HEK293T (cell line): ENCODE data around the gene IL1R2.
A peak's percentile ranks its signal among the peaks of the same experiment; 100 is the strongest.

Source experiments
- CTCF ChIA-PET: fragments of 350-600 bp; formaldehyde crosslinking; extraction: SDS; loops from one replicate; lab custom pipeline; 2021; ENCODE audit warnings: antibody characterized with exemption, inconsistent platforms; lab: Yijun Ruan, JAX
- POLR2A ChIA-PET: fragments of 350-600 bp; formaldehyde crosslinking; extraction: SDS; loops from one replicate; lab custom pipeline; 2020; ENCODE audit warnings: antibody characterized with exemption, inconsistent platforms; lab: Yijun Ruan, JAX
- DNase-seq: peaks from one replicate; pipeline ENCODE4 v3.0.0; 2012; ENCODE audit warnings: mixed read lengths; ENCODE audit errors: extremely low spot score
- ARNT ChIP-seq: fragments of 450-650 bp; IDR thresholded peaks from 2 replicates; pipeline ENCODE4 v1.6.1; 2017; ENCODE audit warnings: mild to moderate bottlenecking
- BHLHE40 ChIP-seq: fragments of 450-650 bp; IDR thresholded peaks from 2 replicates; pipeline ENCODE4 v1.6.1; 2016; ENCODE audit warnings: mild to moderate bottlenecking, moderate library complexity, borderline replicate concordance
- CTBP1 ChIP-seq: fragments of 450-650 bp; IDR thresholded peaks from 2 replicates; pipeline ENCODE4 v1.6.1; 2016; ENCODE audit warnings: borderline replicate concordance
- ELF4 ChIP-seq: fragments of 450-650 bp; IDR thresholded peaks from 2 replicates; pipeline ENCODE4 v1.6.1; 2017; ENCODE audit warnings: antibody characterized with exemption
- FOXA1 ChIP-seq: fragments of 450-650 bp; IDR thresholded peaks from 2 replicates; pipeline ENCODE4 v1.6.1; 2016; ENCODE audit warnings: mild to moderate bottlenecking
- FOXK2 ChIP-seq: fragments of 450-650 bp; IDR thresholded peaks from 2 replicates; pipeline ENCODE4 v1.6.1; 2016; ENCODE audit warnings: mild to moderate bottlenecking
- FOXM1 ChIP-seq: fragments of 450-650 bp; IDR thresholded peaks from 2 replicates; pipeline ENCODE4 v1.6.1; 2017; ENCODE audit warnings: mild to moderate bottlenecking, borderline replicate concordance
- HDGF ChIP-seq: fragments of 450-650 bp; IDR thresholded peaks from 2 replicates; pipeline ENCODE4 v1.6.1; 2017; ENCODE audit warnings: antibody characterized with exemption, borderline replicate concordance
- L3MBTL2 ChIP-seq: fragments of 450-650 bp; conservative IDR thresholded peaks from 2 replicates; pipeline ENCODE4 v1.6.1; 2016; ENCODE audit warnings: mild to moderate bottlenecking
- LEF1 ChIP-seq: fragments of 450-650 bp; IDR thresholded peaks from 2 replicates; pipeline ENCODE4 v1.6.1; 2017; ENCODE audit warnings: mild to moderate bottlenecking, borderline replicate concordance
- NFRKB ChIP-seq: fragments of 450-650 bp; IDR thresholded peaks from 2 replicates; pipeline ENCODE4 v1.6.1; 2016; ENCODE audit warnings: mild to moderate bottlenecking, moderate library complexity
- SP1 ChIP-seq: fragments of 450-650 bp; IDR thresholded peaks from 2 replicates; pipeline ENCODE4 v1.6.1; 2017
- SUZ12 ChIP-seq: fragments of 450-650 bp; IDR thresholded peaks from 2 replicates; pipeline ENCODE4 v1.6.1; 2016; ENCODE audit warnings: mild to moderate bottlenecking
- TARDBP ChIP-seq: fragments of 450-650 bp; IDR thresholded peaks from 2 replicates; pipeline ENCODE4 v1.6.1; 2016
- ZNF384 ChIP-seq: fragments of 450-650 bp; IDR thresholded peaks from 2 replicates; pipeline ENCODE4 v1.6.1; 2016
- TF ChIP-seq, protein P1 (sequence below): fragments of 450-650 bp; IDR thresholded peaks from 2 replicates; pipeline ENCODE4 v1.6.1; 2016

IL1R2 gene

DNA sequence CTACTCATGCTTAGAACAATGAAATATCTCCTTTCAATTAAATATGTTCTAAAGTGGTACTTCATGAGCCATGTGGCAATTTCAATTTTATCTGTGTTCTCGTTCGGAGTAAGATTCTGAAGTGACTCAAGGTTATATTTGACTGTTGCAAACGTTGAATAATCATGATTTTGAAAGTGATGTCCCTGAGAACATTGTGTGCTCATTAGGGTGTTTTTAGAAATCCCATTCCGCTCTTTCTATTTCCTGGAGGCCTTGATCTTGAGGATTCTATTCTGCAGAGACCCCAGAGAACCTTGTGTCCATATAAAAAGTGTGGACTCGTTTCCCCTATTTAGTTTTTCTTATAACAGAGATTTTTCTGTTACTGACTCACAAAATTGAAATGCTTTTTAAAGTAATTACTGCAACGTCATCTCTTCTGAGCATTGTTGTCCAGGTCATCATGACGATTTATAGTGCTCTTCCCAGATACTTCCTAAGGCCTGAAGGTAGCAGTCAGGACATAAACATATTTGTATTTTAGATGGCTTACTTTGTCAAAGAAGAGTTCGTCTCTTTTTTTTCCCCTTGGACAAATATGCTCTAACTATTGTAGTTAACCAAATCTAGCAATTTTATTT lies 27.2 kb downstream of the IL1R2 start:
- no peak for DNase-seq
- no peak for TF ChIP-seq LEF1
- no peak for TF ChIP-seq ELF4
- TF ChIP-seq, protein P1, sequence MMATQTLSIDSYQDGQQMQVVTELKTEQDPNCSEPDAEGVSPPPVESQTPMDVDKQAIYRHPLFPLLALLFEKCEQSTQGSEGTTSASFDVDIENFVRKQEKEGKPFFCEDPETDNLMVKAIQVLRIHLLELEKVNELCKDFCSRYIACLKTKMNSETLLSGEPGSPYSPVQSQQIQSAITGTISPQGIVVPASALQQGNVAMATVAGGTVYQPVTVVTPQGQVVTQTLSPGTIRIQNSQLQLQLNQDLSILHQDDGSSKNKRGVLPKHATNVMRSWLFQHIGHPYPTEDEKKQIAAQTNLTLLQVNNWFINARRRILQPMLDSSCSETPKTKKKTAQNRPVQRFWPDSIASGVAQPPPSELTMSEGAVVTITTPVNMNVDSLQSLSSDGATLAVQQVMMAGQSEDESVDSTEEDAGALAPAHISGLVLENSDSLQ = no peak
- no peak for TF ChIP-seq NFRKB
- TF ChIP-seq FOXA1 = no peak
- no peak for TF ChIP-seq FOXM1
- no peak for TF ChIP-seq FOXK2
- no peak for TF ChIP-seq SP1
- TF ChIP-seq L3MBTL2 = no peak
- TF ChIP-seq BHLHE40 = no peak
- ChIA-PET CTCF (interaction anchor here (1.7 kb wide), 1 partner anchor 12 kb away, joined by 14 read pairs; no protein-coding TSS in a partner anchor), POLR2A (no interaction called here)

DNA sequence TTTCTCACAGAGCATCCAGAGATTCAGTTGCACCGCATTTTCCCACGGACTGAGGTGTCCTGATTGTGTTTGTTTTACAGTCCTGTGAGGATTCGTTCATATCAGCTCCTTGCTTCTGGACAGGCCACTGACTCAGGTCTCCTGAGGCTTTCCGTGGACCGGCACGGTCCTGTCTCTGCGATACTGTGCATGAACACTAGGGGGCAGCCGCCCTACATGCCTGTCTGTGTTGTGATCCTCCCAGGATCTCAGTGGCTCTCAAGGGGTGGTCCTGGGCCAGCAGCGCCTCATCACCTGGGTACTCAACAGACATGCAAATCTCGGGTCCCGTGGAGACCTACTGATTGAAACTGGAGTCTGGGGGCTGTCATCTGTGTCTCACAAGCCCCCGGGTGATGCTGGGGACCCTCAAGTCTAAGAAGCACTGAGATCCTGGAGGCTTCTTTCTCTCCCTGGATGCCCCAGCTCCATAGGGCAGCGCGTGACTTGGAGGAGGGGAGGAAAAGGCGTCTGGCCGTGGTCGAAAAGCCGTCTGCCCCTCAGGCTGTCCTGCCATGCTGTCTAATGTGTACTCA lies 28.9 kb downstream of the IL1R2 start:
- peak; percentile 84 for DNase-seq
- ChIA-PET CTCF (interaction anchor here (0.6 to 1.7 kb wide), 23 partner anchors 8 to 620 kb away, joined by 3 to 31 read pairs (median 4); no protein-coding TSS in a partner anchor), POLR2A (interaction anchor here (1.4 kb wide), 1 partner anchor 220 kb away, joined by 4 read pairs; no protein-coding TSS in a partner anchor)
- TF ChIP-seq NFRKB (no peak), HDGF (no peak), CTBP1 (no peak), LEF1 (no peak), SUZ12 (no peak), ELF4 (no peak), FOXA1 (no peak), BHLHE40 (no peak), ARNT (no peak), TARDBP (no peak), L3MBTL2 (no peak), FOXK2 (no peak), ZNF384 (no peak), SP1 (no peak), FOXM1 (no peak)
- TF ChIP-seq, protein P1 = no peak

DNA sequence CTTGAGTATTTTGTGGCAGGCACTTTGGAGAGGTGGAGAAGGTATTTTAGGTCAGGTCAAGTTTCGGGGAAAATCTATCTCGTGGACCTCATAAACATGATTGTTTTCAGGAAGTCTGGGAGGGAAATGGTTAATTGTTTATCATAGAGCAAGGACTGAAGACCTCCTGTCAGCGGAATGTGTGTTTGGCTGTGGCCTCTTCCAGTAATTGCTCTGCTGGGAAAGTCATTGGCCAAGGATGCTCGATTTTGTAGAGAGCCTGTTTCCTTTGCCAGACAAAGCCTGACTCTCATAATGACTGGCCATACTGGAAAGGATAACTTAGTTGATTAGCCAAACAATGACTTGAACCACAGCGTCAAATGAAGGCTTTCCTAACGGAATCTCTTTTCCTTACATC lies 30.0 kb downstream of the IL1R2 start:
- ChIA-PET CTCF (interaction anchor here (1.7 kb wide), 1 partner anchor 218 kb away, joined by 31 read pairs; no protein-coding TSS in a partner anchor), POLR2A (no interaction called here)
- no peak for TF ChIP-seq FOXK2
- no peak for TF ChIP-seq BHLHE40
- no peak for TF ChIP-seq ELF4
- TF ChIP-seq TARDBP = no peak
- no peak for DNase-seq

DNA sequence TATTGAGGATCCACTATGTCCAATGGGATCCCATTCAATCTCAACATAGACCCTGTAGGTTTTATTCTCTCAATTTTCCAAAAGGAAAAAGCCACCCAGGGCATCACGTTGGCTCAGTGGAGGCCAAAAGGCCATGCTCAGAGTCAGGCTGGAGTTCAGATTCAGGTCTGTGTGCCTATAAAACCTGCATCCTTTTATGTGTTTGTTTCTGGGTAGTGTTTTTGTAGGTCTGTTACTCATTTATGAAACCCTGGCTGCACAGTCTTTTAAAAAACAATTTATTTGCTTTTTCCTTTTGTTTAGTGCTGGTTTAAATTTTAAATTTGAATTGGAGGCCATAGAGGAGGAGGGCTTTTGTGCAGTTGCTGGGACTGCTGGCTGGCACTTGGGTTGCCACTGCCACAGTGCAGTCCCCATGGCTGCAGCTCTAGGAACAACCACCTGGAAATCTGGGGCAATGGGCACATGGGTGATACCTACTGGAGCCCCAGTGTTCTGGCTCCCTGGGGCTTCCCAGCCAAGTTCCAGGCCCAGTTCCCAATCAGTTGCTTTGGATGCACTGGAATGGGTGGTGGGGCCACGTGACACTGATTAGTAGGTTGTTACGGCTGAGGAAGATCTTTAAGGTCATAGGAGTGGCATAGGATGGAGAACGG lies 31.3 kb downstream of the IL1R2 start:
- CTCF ChIA-PET = interaction anchor here (1.0 kb wide), 1 partner anchor 217 kb away, joined by 3 read pairs; no protein-coding TSS in a partner anchor
- TF ChIP-seq TARDBP = no peak
- TF ChIP-seq SUZ12 = no peak
- TF ChIP-seq BHLHE40 = no peak
- TF ChIP-seq L3MBTL2 = no peak
- no peak for DNase-seq
- POLR2A ChIA-PET = no interaction called here

DNA sequence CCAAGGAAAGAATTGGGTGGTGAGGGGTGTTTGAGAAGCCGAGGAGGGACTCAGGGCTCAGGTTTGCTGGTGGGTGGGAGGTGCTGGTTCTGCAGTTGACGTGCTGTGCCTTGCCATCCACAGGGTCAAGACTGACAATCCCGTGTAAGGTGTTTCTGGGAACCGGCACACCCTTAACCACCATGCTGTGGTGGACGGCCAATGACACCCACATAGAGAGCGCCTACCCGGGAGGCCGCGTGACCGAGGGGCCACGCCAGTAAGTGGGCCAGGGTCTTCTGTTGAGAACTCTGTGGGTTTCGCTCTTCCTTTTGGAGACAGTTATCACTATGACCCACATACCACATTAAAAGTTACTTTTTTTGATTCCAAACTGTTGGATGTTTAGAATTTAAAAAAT lies 32.6 kb downstream of the IL1R2 start:
- ChIA-PET CTCF (no interaction called here), POLR2A (no interaction called here)
- TF ChIP-seq BHLHE40 (no peak), SP1 (no peak), L3MBTL2 (no peak), ZNF384 (no peak), TARDBP (no peak), FOXA1 (no peak), FOXM1 (no peak)
- DNase-seq = no peak

DNA sequence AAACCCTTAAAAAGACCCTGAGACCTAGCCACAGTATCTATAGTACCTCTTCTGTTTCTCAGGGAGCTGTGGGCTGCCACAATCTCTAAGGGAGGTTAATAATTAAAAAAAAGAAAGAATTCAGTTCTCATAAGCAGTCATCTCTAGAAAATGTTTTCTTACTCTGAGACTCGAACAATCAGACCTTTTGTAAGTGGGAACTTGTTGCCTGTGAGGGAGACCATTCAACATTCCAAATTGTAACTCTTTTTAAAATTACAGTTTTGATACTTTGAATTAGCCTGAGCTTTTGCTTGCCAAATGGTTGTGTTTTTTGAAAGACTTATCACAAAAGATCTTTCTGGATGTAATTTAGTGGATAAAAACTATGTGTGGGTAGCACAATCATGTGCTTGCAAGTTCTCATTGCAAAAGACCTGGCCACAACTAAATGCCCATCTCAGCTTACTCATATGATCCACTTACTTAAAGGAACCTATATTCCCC lies 33.3 kb downstream of the IL1R2 start:
- no peak for DNase-seq
- ChIA-PET CTCF (interaction anchor here (3.5 kb wide), 1 partner anchor 216 kb away, joined by 16 read pairs; no protein-coding TSS in a partner anchor), POLR2A (interaction anchor here (0.8 kb wide), 1 partner anchor 163 kb away, joined by 3 read pairs; no protein-coding TSS in a partner anchor)
- TF ChIP-seq ARNT = no peak
- no peak for TF ChIP-seq TARDBP
- no peak for TF ChIP-seq NFRKB
- no peak for TF ChIP-seq CTBP1
- no peak for TF ChIP-seq HDGF
- TF ChIP-seq LEF1 = no peak
- TF ChIP-seq FOXK2 = no peak
- no peak for TF ChIP-seq FOXA1
- no peak for TF ChIP-seq SP1
- TF ChIP-seq, protein P1 = no peak
- no peak for TF ChIP-seq ZNF384
- no peak for TF ChIP-seq ELF4
- no peak for TF ChIP-seq SUZ12
- TF ChIP-seq FOXM1 = no peak
- no peak for TF ChIP-seq L3MBTL2
- no peak for TF ChIP-seq BHLHE40
